Measurements from ENCODE around the gene C1QTNF9. TPM values are rescaled to one million over a fixed set of nuclear protein-coding genes. Genes with fewer than 3 reads are reported as not detected.

The C1QTNF9 gene
- total RNA-seq, 1 donor from 2014 or later = not detected

GRCh38 chr13:24271601-24272451 is 37.6 kb upstream of the C1QTNF9 start:
- H3K27ac ChIP-seq = no peak overlapping the region
- H3K4me2 ChIP-seq = peak overlapping the region; percentile 25

GRCh38 chr13:24272452-24273161 is 36.8 kb upstream of the C1QTNF9 start:
- no peak for DNase-seq (ENCODE audit: low spot score)
- Histone ChIP-seq H3F3A (ENCODE audit: low read depth) (peaks cover 16% of the 10 kb centered on the region), H3K36me3 (no peaks in the 10 kb centered on the region), H3K4me3 (no peak overlapping the region), H3K27ac (no peak overlapping the region), H3K27me3 (no peaks in the 10 kb centered on the region), H3K9me3 (ENCODE audit: low read depth) (no peaks in the 10 kb centered on the region), H4K20me1 (ENCODE audit: low read depth) (peaks cover 6% of the 10 kb centered on the region), H3K4me2 (no peak overlapping the region), H3K79me2 (ENCODE audit: low read depth) (no peaks in the 10 kb centered on the region), H3K4me1 (peaks cover 28% of the 10 kb centered on the region), H3K9ac (no peak overlapping the region), H2AFZ (replicated peaks) (no peak overlapping the region)
- H3K9me3 Mint-ChIP-seq = no peaks in the 10 kb centered on the region
- no peak overlapping the region for H3K4me3 Mint-ChIP-seq
- peaks cover 41% of the 10 kb centered on the region for H3K4me1 Mint-ChIP-seq
- peaks cover 2% of the 10 kb centered on the region for H3K36me3 Mint-ChIP-seq
- H3K27ac Mint-ChIP-seq = peak overlapping the region; percentile 16
- TF ChIP-seq EZH2phosphoT487 (IDR thresholded peaks at IDR 0.05) (no peak), CTCF (IDR thresholded peaks at IDR 0.05) (no peak), EZH2 (IDR thresholded peaks at IDR 0.05) (no peak)
- H3K27me3 Mint-ChIP-seq (ENCODE audit: insufficient read depth, low read depth) = peaks cover 4% of the 10 kb centered on the region

More at GRCh38 chr13:24271601-24272451, 37.6 kb upstream of the C1QTNF9 start:
- Histone ChIP-seq H3K9me3 (ENCODE audit: low read depth) (no peaks in the 10 kb centered on the region), H3F3A (ENCODE audit: low read depth) (peaks cover 16% of the 10 kb centered on the region), H3K9ac (no peak overlapping the region), H3K36me3 (no peaks in the 10 kb centered on the region), H3K27me3 (no peaks in the 10 kb centered on the region), H3K79me2 (ENCODE audit: low read depth) (no peaks in the 10 kb centered on the region), H3K4me1 (peaks cover 28% of the 10 kb centered on the region), H4K20me1 (ENCODE audit: low read depth) (peaks cover 6% of the 10 kb centered on the region), H2AFZ (replicated peaks) (no peak overlapping the region), H3K4me3 (no peak overlapping the region)
- Mint-ChIP-seq H3K36me3 (peaks cover 3% of the 10 kb centered on the region), H3K27me3 (ENCODE audit: insufficient read depth, low read depth) (peaks cover 4% of the 10 kb centered on the region), H3K4me3 (peak overlapping the region; percentile 8), H3K4me1 (peaks cover 41% of the 10 kb centered on the region), H3K27ac (peak overlapping the region; percentile 39), H3K9me3 (no peaks in the 10 kb centered on the region)
- TF ChIP-seq EZH2 (IDR thresholded peaks at IDR 0.05) (no peak), EZH2phosphoT487 (IDR thresholded peaks at IDR 0.05) (no peak), CTCF (IDR thresholded peaks at IDR 0.05) (no peak)
- DNase-seq (ENCODE audit: low spot score) = peak; percentile 30

GRCh38 chr13:24273926-24274325 is 35.5 kb upstream of the C1QTNF9 start:
- DNase-seq (ENCODE audit: low spot score) = no peak
- H3K9ac ChIP-seq = no peak overlapping the region
- H3K27ac ChIP-seq = no peak overlapping the region
- H3K36me3 ChIP-seq = no peaks in the 10 kb centered on the region
- Mint-ChIP-seq H3K4me3 (no peak overlapping the region), H3K27me3 (ENCODE audit: insufficient read depth, low read depth) (peaks cover 4% of the 10 kb centered on the region), H3K36me3 (peaks cover 2% of the 10 kb centered on the region), H3K9me3 (no peaks in the 10 kb centered on the region), H3K27ac (peak overlapping the region; percentile 30), H3K4me1 (peaks cover 41% of the 10 kb centered on the region)
- H3F3A ChIP-seq (ENCODE audit: low read depth) = peaks cover 16% of the 10 kb centered on the region
- no peak overlapping the region for H3K4me3 ChIP-seq
- no peak overlapping the region for H2AFZ ChIP-seq (replicated peaks)
- no peak overlapping the region for H3K4me2 ChIP-seq
- no peaks in the 10 kb centered on the region for H3K79me2 ChIP-seq (ENCODE audit: low read depth)
- peaks cover 28% of the 10 kb centered on the region for H3K4me1 ChIP-seq
- H4K20me1 ChIP-seq (ENCODE audit: low read depth) = peaks cover 6% of the 10 kb centered on the region
- no peaks in the 10 kb centered on the region for H3K27me3 ChIP-seq
- no peaks in the 10 kb centered on the region for H3K9me3 ChIP-seq (ENCODE audit: low read depth)
- TF ChIP-seq CTCF (IDR thresholded peaks at IDR 0.05) (no peak), EZH2phosphoT487 (IDR thresholded peaks at IDR 0.05) (no peak), EZH2 (IDR thresholded peaks at IDR 0.05) (no peak)
